ENCODE data around the gene ACKR1.

The ACKR1 gene

GRCh38 chr1:159203610-159204009 is 1.1 kb upstream of the ACKR1 start:
- Histone ChIP-seq H3K4me3 (ENCODE audit: low read length, poor library complexity, severe bottlenecking) (no peak overlapping the region), H3K9me2 (replicated peaks; ENCODE audit: low read depth, low read length) (no peaks in the 10 kb centered on the region), H3K4me2 (ENCODE audit: low read depth, low read length, poor library complexity, severe bottlenecking) (no peak overlapping the region), H3K4me1 (ENCODE audit: insufficient read depth, low read length, poor library complexity, severe bottlenecking) (peaks cover 30% of the 10 kb centered on the region), H3K36me3 (ENCODE audit: insufficient read depth, low read length) (no peaks in the 10 kb centered on the region), H4K20me1 (ENCODE audit: insufficient read depth, low read length, poor library complexity, severe bottlenecking) (no peaks in the 10 kb centered on the region), H3K9ac (ENCODE audit: low read depth, low read length, poor library complexity, severe bottlenecking) (no peak overlapping the region), H3K79me2 (ENCODE audit: insufficient read depth, low read length) (no peaks in the 10 kb centered on the region), H2AFZ (ENCODE audit: low read length) (no peak overlapping the region), H3K9me3 (ENCODE audit: insufficient read depth, low read depth, low read length) (no peaks in the 10 kb centered on the region), H3F3A (ENCODE audit: low read depth) (no peaks in the 10 kb centered on the region), H3K27me3 (ENCODE audit: insufficient read depth, low read length, poor library complexity, severe bottlenecking) (peaks cover 4% of the 10 kb centered on the region)
- TF ChIP-seq, protein P1, sequence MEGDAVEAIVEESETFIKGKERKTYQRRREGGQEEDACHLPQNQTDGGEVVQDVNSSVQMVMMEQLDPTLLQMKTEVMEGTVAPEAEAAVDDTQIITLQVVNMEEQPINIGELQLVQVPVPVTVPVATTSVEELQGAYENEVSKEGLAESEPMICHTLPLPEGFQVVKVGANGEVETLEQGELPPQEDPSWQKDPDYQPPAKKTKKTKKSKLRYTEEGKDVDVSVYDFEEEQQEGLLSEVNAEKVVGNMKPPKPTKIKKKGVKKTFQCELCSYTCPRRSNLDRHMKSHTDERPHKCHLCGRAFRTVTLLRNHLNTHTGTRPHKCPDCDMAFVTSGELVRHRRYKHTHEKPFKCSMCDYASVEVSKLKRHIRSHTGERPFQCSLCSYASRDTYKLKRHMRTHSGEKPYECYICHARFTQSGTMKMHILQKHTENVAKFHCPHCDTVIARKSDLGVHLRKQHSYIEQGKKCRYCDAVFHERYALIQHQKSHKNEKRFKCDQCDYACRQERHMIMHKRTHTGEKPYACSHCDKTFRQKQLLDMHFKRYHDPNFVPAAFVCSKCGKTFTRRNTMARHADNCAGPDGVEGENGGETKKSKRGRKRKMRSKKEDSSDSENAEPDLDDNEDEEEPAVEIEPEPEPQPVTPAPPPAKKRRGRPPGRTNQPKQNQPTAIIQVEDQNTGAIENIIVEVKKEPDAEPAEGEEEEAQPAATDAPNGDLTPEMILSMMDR (conservative IDR thresholded peaks at IDR 0.05; ENCODE audit: low read length): no peak
- TF ChIP-seq EZH2phosphoT487 (IDR thresholded peaks at IDR 0.05; ENCODE audit: borderline replicate concordance): no peak

- Histone ChIP-seq H3K9me2 (replicated peaks; ENCODE audit: low read depth, low read length) (no peaks in the 10 kb centered on the region), H3K36me3 (ENCODE audit: insufficient read depth, low read length) (no peaks in the 10 kb centered on the region), H3K4me2 (ENCODE audit: low read depth, low read length, poor library complexity, severe bottlenecking) (no peak overlapping the region), H3K9me3 (ENCODE audit: insufficient read depth, low read depth, low read length) (no peaks in the 10 kb centered on the region), H2AFZ (ENCODE audit: low read length) (no peak overlapping the region), H4K20me1 (ENCODE audit: insufficient read depth, low read length, poor library complexity, severe bottlenecking) (no peaks in the 10 kb centered on the region), H3K27me3 (ENCODE audit: insufficient read depth, low read length, poor library complexity, severe bottlenecking) (peaks cover 4% of the 10 kb centered on the region), H3K4me1 (ENCODE audit: insufficient read depth, low read length, poor library complexity, severe bottlenecking) (peaks cover 22% of the 10 kb centered on the region), H3K79me2 (ENCODE audit: insufficient read depth, low read length) (no peaks in the 10 kb centered on the region), H3K4me3 (ENCODE audit: low read length, poor library complexity, severe bottlenecking) (no peak overlapping the region), H3K9ac (ENCODE audit: low read depth, low read length, poor library complexity, severe bottlenecking) (no peak overlapping the region), H3F3A (ENCODE audit: low read depth) (no peaks in the 10 kb centered on the region)
- no peak for TF ChIP-seq EZH2phosphoT487 (IDR thresholded peaks at IDR 0.05; ENCODE audit: borderline replicate concordance)
- TF ChIP-seq, protein P1 (conservative IDR thresholded peaks at IDR 0.05; ENCODE audit: low read length): no peak
Observed at GRCh38 chr1:159205225-159205624, 550 bp downstream of the ACKR1 start.

DNA sequence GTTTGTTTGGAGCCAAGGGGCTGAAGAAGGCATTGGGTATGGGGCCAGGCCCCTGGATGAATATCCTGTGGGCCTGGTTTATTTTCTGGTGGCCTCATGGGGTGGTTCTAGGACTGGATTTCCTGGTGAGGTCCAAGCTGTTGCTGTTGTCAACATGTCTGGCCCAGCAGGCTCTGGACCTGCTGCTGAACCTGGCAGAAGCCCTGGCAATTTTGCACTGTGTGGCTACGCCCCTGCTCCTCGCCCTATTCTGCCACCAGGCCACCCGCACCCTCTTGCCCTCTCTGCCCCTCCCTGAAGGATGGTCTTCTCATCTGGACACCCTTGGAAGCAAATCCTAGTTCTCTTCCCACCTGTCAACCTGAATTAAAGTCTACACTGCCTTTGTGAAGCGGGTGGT is 1.4 kb downstream of the ACKR1 start:
- TF ChIP-seq, protein P1 (conservative IDR thresholded peaks at IDR 0.05; ENCODE audit: low read length): no peak
- no peak for TF ChIP-seq EZH2phosphoT487 (IDR thresholded peaks at IDR 0.05; ENCODE audit: borderline replicate concordance)
- H3K9ac ChIP-seq (ENCODE audit: low read depth, low read length, poor library complexity, severe bottlenecking): no peak overlapping the region
- no peaks in the 10 kb centered on the region for H3K79me2 ChIP-seq (ENCODE audit: insufficient read depth, low read length)
- no peaks in the 10 kb centered on the region for H3K9me2 ChIP-seq (replicated peaks; ENCODE audit: low read depth, low read length)
- H3K36me3 ChIP-seq (ENCODE audit: insufficient read depth, low read length): no peaks in the 10 kb centered on the region
- H3K4me2 ChIP-seq (ENCODE audit: low read depth, low read length, poor library complexity, severe bottlenecking): no peak overlapping the region
- H3K4me3 ChIP-seq (ENCODE audit: low read length, poor library complexity, severe bottlenecking): no peak overlapping the region
- peaks cover 4% of the 10 kb centered on the region for H3K27me3 ChIP-seq (ENCODE audit: insufficient read depth, low read length, poor library complexity, severe bottlenecking)
- H2AFZ ChIP-seq (ENCODE audit: low read length): no peak overlapping the region
- no peaks in the 10 kb centered on the region for H3K9me3 ChIP-seq (ENCODE audit: insufficient read depth, low read depth, low read length)
- no peaks in the 10 kb centered on the region for H3F3A ChIP-seq (ENCODE audit: low read depth)
- no peaks in the 10 kb centered on the region for H4K20me1 ChIP-seq (ENCODE audit: insufficient read depth, low read length, poor library complexity, severe bottlenecking)
- peaks cover 15% of the 10 kb centered on the region for H3K4me1 ChIP-seq (ENCODE audit: insufficient read depth, low read length, poor library complexity, severe bottlenecking)

All from Loucy (cell line).